A172 (cell line): Measurements from ENCODE around the gene LGALS3BP. TPM values are rescaled to one million over a fixed set of nuclear protein-coding genes. Genes with fewer than 3 reads are reported as not detected.
"Not testable (repeated sequence)": the region's sequence is repeated elsewhere in the genome, so short reads cannot be mapped to it uniquely, and the experiment has no call there.

Source experiments
- DNase-seq: peaks from one replicate; pipeline ENCODE4 v3.0.0-alpha.2; 2015; ENCODE audit warnings: low spot score
- total RNA-seq: library from RNA; depleted of rRNA; stranded (reverse); fragments of >200 nt; shearing (Covaris generic); gene quantifications from 2 replicates; pipeline ENCODE4 v1.2.3, GENCODE V29; 2014; rRNA removed

Gene LGALS3BP, protein sequence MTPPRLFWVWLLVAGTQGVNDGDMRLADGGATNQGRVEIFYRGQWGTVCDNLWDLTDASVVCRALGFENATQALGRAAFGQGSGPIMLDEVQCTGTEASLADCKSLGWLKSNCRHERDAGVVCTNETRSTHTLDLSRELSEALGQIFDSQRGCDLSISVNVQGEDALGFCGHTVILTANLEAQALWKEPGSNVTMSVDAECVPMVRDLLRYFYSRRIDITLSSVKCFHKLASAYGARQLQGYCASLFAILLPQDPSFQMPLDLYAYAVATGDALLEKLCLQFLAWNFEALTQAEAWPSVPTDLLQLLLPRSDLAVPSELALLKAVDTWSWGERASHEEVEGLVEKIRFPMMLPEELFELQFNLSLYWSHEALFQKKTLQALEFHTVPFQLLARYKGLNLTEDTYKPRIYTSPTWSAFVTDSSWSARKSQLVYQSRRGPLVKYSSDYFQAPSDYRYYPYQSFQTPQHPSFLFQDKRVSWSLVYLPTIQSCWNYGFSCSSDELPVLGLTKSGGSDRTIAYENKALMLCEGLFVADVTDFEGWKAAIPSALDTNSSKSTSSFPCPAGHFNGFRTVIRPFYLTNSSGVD
- total RNA-seq = 352 and 514 TPM in 2 replicates

DNA sequence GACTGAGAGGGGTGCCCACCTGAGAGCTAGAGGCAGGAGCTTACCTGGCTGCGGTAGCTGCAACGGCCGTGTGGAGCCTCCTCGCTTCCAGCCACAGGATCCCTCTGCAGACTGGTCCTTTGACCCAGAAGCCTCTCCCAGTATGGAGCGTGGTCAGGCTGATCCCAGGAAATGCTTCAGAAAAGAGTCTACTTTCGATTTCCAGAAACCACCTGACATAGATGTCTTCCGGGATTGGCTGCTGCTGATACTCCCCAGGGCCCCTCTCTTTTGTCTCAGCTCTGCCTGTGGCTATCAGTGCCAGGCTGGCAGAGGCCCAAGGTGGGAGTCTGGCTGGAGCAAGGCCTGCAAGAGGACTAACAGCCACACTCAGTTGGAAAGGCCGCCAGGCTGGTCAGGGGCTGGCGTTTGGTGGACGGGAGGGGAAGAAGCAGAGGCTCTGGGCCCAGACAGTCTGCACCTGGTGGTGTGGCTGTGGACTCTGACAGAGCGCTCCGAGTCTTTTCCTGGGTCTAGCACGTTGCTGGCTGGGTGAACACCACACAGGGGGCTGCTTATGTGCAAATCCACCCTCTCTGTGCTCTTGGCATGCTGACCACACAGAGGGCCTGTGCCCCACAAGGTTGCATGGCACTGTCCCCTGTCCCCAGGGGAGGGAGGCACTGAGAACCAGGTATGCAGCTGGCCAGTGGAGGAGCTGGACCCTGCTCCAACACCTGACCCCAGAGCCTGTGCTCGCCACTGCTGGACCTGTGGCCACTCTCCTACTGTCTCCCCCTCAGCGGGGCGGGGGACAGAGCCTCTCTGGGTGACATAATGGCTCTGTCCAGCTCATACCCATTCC is at the start of gene LGALS3BP:
LGALS3BP (minus strand) TSS at position 144 of the 844 bp plus-strand sequence. CDS start 2,732 bp downstream, outside the sequence.
- DNase-seq = peak; percentile 93

- DNase-seq = no peak
These were observed 49.0 kb upstream of the LGALS3BP start for GRCh38 chr17:79028496-79029326.

- peak; percentile 81 for DNase-seq
These were observed 48.3 kb upstream of the LGALS3BP start for GRCh38 chr17:79027925-79028491.

DNA sequence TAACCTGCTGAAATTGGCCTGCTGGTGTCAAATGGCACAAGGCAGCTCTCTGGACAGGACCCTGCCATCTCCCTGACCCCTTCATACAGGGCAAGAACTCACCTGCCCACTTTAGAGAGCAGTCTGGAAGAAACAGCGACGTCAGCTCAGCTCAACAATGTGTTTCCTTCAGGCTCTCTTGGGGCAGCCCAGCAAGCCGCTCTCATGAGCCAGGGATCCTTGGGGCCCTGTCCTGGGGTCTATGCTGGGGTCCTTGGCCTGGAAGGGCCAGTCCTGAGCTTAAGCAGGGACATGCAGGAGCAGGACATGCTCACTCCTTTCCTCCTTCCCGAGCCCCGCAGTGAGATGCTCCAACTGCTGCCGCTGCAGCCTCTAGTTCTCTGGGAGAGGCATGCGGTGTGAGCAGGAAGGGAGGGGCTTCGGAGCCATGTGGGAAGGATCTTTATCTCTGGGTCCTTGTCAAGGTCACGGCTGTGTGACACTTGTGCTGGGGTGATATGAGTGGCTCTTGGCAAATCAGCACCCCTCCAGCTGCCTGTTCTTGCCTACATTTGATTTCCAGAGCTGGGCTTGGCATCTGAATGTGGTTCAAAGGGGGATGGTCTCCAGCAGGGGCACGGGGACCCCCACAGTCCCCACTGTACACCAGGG is 47.7 kb upstream of the LGALS3BP start:
- DNase-seq = peak; percentile 71

DNA sequence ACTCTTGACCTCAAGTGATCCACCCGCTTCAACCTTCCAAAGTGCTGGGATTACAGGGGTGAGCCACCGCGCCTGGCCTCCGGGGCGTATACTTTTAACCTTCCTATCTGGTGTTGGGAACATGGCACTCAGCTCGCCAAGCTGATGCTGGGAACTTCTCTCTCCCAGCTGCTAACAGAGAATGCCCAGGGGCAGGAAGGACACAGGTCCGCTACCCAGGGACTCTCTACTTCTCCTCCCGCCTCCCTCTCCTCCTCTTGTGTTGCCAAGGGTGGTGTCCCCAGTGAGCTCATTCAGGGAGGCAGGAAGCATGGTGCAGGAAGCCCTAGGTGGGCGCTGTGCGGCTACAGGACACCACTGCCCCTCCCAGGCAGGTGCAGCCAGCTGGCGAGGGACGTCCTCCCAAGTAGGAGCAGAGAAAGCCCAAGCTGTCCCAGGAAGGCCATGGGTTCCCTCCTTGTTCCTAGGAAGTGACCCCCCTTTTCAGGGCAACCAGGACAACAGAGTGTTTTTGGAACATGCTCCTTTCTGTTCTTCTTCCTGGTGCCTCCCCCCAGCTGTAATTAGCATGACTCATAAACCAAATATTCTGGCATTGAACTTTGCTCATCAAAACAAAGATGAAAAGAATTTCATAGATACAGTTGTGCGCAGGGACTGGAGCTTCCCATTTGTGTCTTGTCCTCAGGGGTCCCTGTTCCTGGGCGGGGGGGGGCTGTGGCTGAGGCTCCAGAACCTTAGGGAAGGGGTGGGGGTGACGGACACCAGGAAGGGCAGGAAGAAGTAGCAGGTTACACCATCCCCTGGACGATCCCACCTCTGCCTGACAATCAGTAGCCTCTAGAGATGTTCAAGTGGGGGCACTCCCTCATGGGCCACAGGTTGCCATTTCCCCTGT is 46.9 kb upstream of the LGALS3BP start:
- peak; percentile 90 for DNase-seq

DNA sequence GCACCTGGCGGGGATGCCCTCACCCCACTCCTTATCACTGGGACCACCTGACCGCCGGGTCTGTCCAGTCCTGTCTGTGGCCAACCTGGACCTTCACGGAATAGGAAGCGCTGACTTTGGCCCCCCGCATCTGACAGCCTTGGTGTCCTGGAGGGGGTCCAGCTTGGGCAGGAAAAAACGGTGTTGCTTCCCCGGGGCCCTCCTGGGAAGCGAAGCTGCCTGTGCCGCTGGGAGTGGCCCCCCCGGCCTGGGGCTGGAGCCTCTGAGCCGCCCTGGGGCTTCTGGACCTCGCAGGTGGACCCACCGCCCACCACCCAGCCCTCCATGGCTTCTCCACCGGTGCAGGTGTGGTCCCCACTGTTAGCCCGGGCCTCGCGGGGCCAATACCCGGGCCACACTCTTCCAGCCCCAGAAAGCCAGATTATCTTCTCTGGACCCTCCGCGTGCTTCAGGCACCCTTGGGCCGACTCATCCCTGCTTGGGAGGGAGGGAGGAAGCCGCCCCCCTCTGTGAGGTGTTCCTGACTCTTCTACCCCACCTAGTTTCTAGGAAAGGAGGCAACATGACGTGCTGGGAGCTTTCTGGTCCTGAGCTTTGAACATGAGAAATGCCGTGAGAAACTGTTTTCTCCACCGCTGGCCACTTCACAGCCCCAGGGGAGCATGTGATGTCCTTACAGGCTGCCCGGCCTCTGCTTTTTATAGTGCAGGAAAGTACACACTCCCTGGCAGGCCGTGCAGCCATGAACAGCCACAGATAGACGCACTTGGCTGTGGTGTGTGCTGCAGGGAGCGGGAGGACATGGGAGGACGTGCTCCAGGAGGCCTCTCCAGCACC is 45.4 kb upstream of the LGALS3BP start:
- DNase-seq = no peak

DNA sequence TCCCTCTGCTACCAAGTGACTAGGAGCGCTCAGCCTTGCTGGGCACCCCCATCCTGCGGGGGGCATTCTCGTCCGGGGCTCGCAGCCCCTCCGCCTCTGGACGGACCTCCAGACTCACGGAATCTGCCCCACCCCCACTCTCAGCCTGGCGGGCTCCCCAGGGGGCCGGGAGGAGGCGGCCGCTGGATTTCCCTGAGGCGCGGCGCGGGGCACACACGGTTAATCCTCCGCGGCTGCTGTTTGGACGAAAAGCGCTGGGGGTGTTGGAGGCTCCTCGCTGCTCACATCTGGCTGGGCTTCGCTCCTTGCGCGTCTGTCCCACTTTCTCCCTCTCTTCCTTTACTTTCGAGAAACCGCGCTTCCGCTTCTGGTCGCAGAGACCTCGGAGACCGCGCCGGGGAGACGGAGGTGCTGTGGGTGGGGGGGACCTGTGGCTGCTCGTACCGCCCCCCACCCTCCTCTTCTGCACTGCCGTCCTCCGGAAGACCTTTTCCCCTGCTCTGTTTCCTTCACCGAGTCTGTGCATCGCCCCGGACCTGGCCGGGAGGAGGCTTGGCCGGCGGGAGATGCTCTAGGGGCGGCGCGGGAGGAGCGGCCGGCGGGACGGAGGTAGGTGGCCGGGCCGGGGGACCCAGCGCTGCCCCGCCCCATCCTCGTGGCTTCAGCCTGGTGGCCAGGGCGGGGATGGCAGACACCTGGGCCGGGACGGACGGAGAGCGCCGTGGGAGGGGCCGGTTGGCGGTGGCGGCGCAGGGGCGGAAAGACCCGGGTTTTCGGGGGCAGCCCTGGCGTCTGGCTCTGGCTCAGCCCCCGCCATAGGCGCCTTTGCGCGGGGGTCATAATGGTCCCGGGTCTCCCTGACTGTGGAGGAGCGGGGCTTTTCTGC is 44.4 kb upstream of the LGALS3BP start, which contains the start of gene C1QTNF1:
C1QTNF1 (plus strand) TSS at position 284 of the 886 bp plus-strand sequence. CDS start 19,800 bp downstream, outside the sequence.
- DNase-seq = no peak

- DNase-seq = no peak
These were observed 43.5 kb upstream of the LGALS3BP start for GRCh38 chr17:79023180-79023705.

- DNase-seq = no peak
These were observed 42.8 kb upstream of the LGALS3BP start for GRCh38 chr17:79022507-79022991.

DNA sequence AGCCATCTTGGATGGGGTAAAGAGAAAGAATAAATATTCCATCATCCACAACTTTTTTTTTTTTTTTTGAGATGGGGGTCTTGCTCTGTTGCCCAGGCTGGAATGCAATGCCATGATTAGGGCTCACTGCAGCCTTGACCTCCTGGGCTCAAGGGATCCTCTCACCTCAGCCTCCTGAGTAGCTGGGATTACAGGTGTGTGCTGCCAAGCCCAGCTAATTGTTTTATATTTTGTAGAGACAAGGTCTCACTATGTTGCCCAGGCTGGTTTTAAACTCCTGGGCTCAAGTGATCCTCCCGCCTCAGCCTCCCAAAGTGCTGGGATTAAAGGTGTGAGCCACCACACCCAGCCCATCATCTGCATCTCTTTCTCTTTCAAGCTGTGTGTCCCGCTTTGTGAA is 42.2 kb upstream of the LGALS3BP start:
- DNase-seq = not testable (repeated sequence)

- no peak for DNase-seq
These were observed 41.0 kb upstream of the LGALS3BP start for GRCh38 chr17:79020631-79021301.

DNA sequence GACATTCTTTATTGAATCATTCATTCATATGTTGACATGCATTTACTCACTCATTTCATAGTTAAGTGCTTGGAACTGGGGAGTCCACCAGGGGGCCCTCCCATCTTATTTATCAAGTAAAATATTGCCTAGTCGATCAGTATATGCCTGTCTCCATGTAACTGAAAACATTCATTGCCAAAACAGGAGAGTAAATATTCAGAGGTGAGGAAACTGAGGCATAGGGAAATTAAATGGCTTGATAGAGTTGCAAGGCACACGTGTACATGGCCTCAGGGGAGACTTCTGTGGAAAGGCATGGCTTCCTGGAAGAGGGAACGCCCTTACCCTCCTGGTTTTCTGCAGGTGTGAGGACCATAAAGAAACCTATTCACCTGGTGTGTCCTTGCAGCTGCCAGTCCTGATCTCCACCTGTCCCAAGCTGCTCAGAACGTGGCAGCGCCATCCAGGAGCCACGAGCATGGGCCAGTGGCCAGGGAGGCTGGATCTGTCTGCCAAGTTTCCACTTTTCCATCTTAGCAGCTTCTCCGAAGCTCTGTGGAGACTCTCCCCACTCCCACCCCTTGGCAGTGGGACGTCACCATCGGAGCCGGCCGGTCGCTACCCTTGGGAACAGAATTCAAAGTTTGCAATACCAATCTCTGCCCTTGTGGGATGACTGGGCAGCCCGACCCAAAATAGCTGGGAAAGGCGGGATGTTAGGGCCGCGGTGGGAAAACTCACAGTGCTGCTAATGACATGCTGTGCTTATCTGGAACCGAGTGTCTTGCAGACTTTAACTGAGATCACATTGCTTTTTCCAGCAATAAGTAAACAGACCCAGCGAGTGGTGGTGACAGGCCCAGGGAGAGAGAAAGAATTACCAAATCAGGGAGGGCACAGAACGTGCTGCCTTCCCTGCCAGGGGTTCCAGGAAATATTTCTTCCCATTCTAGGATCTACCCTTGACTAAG is 40.2 kb upstream of the LGALS3BP start:
- DNase-seq = peak; percentile 80

GRCh38 chr17:79019261-79019631 is 39.5 kb upstream of the LGALS3BP start:
- no peak for DNase-seq

GRCh38 chr17:79018370-79018695 is 38.6 kb upstream of the LGALS3BP start:
- DNase-seq = no peak
